Measurements from ENCODE around the gene ESRRA. TPM values are rescaled to one million over a fixed set of nuclear protein-coding genes. Genes with fewer than 3 reads are reported as not detected.

ESRRA gene
- total RNA-seq, 1 experiment from 2014 or later: 61.0 TPM

GRCh38 chr11:64286801-64287159 lies 18.5 kb upstream of the ESRRA start:
- no TSS peak for BruUV-seq (replicated peaks)
- Histone ChIP-seq H3K9me3 (ENCODE audit: insufficient read depth, low read depth) (no peaks in the 10 kb centered on the region), H2AFZ (no peak overlapping the region), H3K4me2 (peak overlapping the region; percentile 82), H3K4me3 (peak overlapping the region; percentile 67; the same call in 1 of the 2 replicates), H3K36me3 (ENCODE audit: low read depth) (no peaks in the 10 kb centered on the region), H3F3A (ENCODE audit: insufficient read depth, low read depth) (peaks cover 17% of the 10 kb centered on the region; the same call in 1 of the 2 replicates), H3K79me2 (ENCODE audit: low read depth) (peaks cover 15% of the 10 kb centered on the region; the same call in 1 of the 2 replicates), H4K20me1 (ENCODE audit: insufficient read depth) (no peaks in the 10 kb centered on the region), H3K4me1 (replicated peaks; ENCODE audit: insufficient read depth) (peaks cover 22% of the 10 kb centered on the region), H3K27me3 (ENCODE audit: insufficient read depth, low read depth) (no peaks in the 10 kb centered on the region), H3K9me2 (ENCODE audit: insufficient read depth) (no peaks in the 10 kb centered on the region), H3K27ac (no peak overlapping the region)
- ChIA-PET POLR2A (ENCODE audit: unreplicated experiment) (interaction anchor here (1.0 kb wide), 1 partner anchor 15 kb away, joined by 3 read pairs; no protein-coding TSS in a partner anchor), CTCF (interaction anchor here (0.6 kb wide), 1 partner anchor 34 kb away, joined by 5 read pairs; no protein-coding TSS in a partner anchor)
- intact Hi-C loops (cut with micrococcal nuclease; ENCODE audit: unreplicated experiment): no loop called here
- no peak for DNase-seq
- TF ChIP-seq EZH2 (IDR thresholded peaks at IDR 0.05; ENCODE audit: low read depth): no peak
- TF ChIP-seq, protein P1, sequence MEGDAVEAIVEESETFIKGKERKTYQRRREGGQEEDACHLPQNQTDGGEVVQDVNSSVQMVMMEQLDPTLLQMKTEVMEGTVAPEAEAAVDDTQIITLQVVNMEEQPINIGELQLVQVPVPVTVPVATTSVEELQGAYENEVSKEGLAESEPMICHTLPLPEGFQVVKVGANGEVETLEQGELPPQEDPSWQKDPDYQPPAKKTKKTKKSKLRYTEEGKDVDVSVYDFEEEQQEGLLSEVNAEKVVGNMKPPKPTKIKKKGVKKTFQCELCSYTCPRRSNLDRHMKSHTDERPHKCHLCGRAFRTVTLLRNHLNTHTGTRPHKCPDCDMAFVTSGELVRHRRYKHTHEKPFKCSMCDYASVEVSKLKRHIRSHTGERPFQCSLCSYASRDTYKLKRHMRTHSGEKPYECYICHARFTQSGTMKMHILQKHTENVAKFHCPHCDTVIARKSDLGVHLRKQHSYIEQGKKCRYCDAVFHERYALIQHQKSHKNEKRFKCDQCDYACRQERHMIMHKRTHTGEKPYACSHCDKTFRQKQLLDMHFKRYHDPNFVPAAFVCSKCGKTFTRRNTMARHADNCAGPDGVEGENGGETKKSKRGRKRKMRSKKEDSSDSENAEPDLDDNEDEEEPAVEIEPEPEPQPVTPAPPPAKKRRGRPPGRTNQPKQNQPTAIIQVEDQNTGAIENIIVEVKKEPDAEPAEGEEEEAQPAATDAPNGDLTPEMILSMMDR (conservative IDR thresholded peaks at IDR 0.05): no peak

DNA sequence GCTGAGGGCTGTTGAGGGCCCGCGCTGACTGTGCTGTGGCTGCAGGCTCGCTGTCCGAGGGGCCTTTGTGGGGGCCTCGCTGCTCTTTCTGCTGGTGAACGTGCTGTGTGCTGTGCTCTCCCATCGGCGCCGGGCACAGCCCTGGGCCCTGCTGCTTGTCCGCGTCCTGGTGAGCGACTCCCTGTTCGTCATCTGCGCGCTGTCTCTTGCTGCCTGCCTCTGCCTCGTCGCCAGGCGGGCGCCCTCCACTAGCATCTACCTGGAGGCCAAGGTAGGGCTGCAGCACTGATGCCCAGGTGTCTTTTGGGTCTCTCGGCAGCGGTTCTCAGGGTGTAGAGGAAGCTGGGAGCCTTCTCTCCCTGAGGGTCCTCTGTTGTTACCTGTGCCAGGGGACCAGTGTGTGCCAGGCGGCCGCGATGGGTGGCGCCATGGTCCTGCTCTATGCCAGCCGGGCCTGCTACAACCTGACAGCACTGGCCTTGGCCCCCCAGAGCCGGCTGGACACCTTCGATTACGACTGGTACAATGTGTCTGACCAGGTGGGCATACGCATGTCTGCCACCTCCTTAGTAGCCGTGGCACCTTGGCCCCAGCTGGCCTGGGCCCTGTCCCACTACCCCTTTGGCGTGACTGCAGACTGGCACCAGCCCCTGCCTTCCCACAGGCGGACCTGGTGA lies 17.5 kb upstream of the ESRRA start:
- Histone ChIP-seq H3K4me3 (no peak overlapping the region), H3K4me2 (no peak overlapping the region), H3K9me2 (ENCODE audit: insufficient read depth) (no peaks in the 10 kb centered on the region), H3F3A (ENCODE audit: insufficient read depth, low read depth) (peaks cover 17% of the 10 kb centered on the region; the same call in 1 of the 2 replicates), H3K27me3 (ENCODE audit: insufficient read depth, low read depth) (no peaks in the 10 kb centered on the region), H4K20me1 (ENCODE audit: insufficient read depth) (no peaks in the 10 kb centered on the region), H3K79me2 (ENCODE audit: low read depth) (peaks cover 15% of the 10 kb centered on the region; the same call in 1 of the 2 replicates), H3K9me3 (ENCODE audit: insufficient read depth, low read depth) (no peaks in the 10 kb centered on the region), H3K36me3 (ENCODE audit: low read depth) (no peaks in the 10 kb centered on the region), H3K4me1 (replicated peaks; ENCODE audit: insufficient read depth) (peaks cover 22% of the 10 kb centered on the region), H2AFZ (no peak overlapping the region), H3K27ac (no peak overlapping the region)
- ChIA-PET POLR2A (ENCODE audit: unreplicated experiment) (no interaction called here), CTCF (no interaction called here)
- DNase-seq: peak in 1 of 2 experiments; percentile 15
- intact Hi-C loops (cut with micrococcal nuclease; ENCODE audit: unreplicated experiment): no loop called here
- BruUV-seq (replicated peaks): no TSS peak
- TF ChIP-seq, protein P1 (conservative IDR thresholded peaks at IDR 0.05): no peak
- TF ChIP-seq EZH2 (IDR thresholded peaks at IDR 0.05; ENCODE audit: low read depth): no peak

DNA sequence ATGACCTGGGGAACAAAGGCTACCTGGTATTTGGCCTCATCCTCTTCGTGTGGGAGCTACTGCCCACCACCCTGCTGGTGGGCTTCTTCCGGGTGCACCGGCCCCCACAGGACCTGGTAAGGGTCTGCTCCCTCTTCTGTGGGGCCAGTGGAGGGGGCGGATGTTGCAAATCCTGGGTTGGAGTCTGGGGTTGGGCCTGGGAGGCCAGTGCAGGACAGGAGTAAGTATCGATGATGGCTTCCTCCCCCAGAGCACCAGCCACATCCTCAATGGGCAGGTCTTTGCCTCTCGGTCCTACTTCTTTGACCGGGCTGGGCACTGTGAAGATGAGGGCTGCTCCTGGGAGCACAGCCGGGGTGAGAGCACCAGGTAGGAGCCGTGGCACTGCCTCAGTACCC lies 17.0 kb upstream of the ESRRA start:
- POLR2A ChIA-PET (ENCODE audit: unreplicated experiment): no interaction called here
- H3K4me1 ChIP-seq (replicated peaks; ENCODE audit: insufficient read depth): peaks cover 20% of the 10 kb centered on the region

More for the DNA sequence above, 17.0 kb upstream of the ESRRA start:
- Histone ChIP-seq H3K36me3 (ENCODE audit: low read depth) (no peaks in the 10 kb centered on the region), H3K79me2 (ENCODE audit: low read depth) (peaks cover 10% of the 10 kb centered on the region; the same call in 1 of the 2 replicates), H4K20me1 (ENCODE audit: insufficient read depth) (no peaks in the 10 kb centered on the region), H2AFZ (no peak overlapping the region), H3K4me2 (no peak overlapping the region), H3K27me3 (ENCODE audit: insufficient read depth, low read depth) (no peaks in the 10 kb centered on the region), H3K4me3 (no peak overlapping the region), H3K9me2 (ENCODE audit: insufficient read depth) (no peaks in the 10 kb centered on the region), H3K27ac (no peak overlapping the region), H3K9me3 (ENCODE audit: insufficient read depth, low read depth) (no peaks in the 10 kb centered on the region), H3F3A (ENCODE audit: insufficient read depth, low read depth) (peaks cover 12% of the 10 kb centered on the region; the same call in 1 of the 2 replicates)
- intact Hi-C loops (cut with micrococcal nuclease; ENCODE audit: unreplicated experiment): no loop called here
- peak in 1 of 2 experiments; percentile 16 for DNase-seq
- no TSS peak for BruUV-seq (replicated peaks)
- CTCF ChIA-PET: no interaction called here
- TF ChIP-seq, protein P1 (conservative IDR thresholded peaks at IDR 0.05): no peak
- TF ChIP-seq EZH2 (IDR thresholded peaks at IDR 0.05; ENCODE audit: low read depth): no peak
